HCT116 (cell line): ENCODE data around the gene GABRR2. TPM values are rescaled to one million over a fixed set of nuclear protein-coding genes. Genes with fewer than 3 reads are reported as not detected.

Source experiments
- ATAC-seq: fragments of 200-7000 bp; cut with Tn5 transposase; 2 replicates; pipeline ENCODE4 v1.9.1; 2020; ENCODE audit warnings: mild to moderate bottlenecking, moderate library complexity
- BruUV-seq: library from RNA; stranded (reverse); fragments of 400-500 nt; replicated peaks from 2 replicates; lab custom pipeline; 2021; lab: Mats Ljungman, UMichigan
- CTCF ChIA-PET: fragments of 300-600 bp; sonication (Branson Sonifier 250); formaldehyde crosslinking; loops from one replicate; lab custom pipeline; 2021; ENCODE audit warnings: antibody characterized with exemption; lab: Charles Lee
- POLR2A ChIA-PET: fragments of 300-600, 350-600 bp; sonication (Branson Sonifier 250); formaldehyde crosslinking; loops from one replicate; lab custom pipeline; 2021; ENCODE audit warnings: antibody characterized with exemption; lab: Charles Lee
- RAD21 ChIA-PET, 2 experiments: fragments of 300-600 bp; sonication (Branson Sonifier 250); formaldehyde crosslinking; loops; one replicate each; lab custom pipeline; 2023; ENCODE audit warnings: low total read pairs in 2 of 2; ENCODE audit not compliant: uncharacterized antibody in 2 of 2, unreplicated experiment in 2 of 2, low non-redundant PET in 1 of 2; lab: Charles Lee
- DNase-seq: peaks from one replicate; pipeline ENCODE4 v3.0.0-alpha.2; 2010; ENCODE audit warnings: low read depth, low spot score
- H2AFZ ChIP-seq: fragments of 200-600 bp; shearing (Covaris generic), sonication (generic); 2 replicates; pipeline ENCODE4 v1.6.1; 2017; ENCODE audit warnings: low read depth, mixed run types, mixed read lengths, antibody characterized with exemption, low read length; ENCODE audit not compliant: poor library complexity, severe bottlenecking
- H3K27ac ChIP-seq: 2 replicates; pipeline ENCODE4 v1.5.1; 2012; ENCODE audit warnings: low read depth, low read length
- H3K27me3 ChIP-seq: fragments of 200-600 bp; sonication (generic); 2 replicates; pipeline ENCODE4 v1.6.1; 2016; ENCODE audit warnings: mixed run types, low read length, mixed read lengths; ENCODE audit not compliant: insufficient read depth
- H3K36me3 ChIP-seq, 2 experiments: fragments of 200-500 bp in 1 of 2; fragments of 200-600 bp in 1 of 2; sonication (Bioruptor generic) in 1 of 2; sonication (generic) in 1 of 2; 2 replicates each; pipeline versions ENCODE4 v1.5.1 to v1.6.1; 2014 to 2016; ENCODE audit warnings: low read length in 2 of 2, inconsistent platforms in 1 of 2, mixed read lengths in 1 of 2, mixed run types in 1 of 2; ENCODE audit not compliant: insufficient read depth in 2 of 2, control insufficient read depth in 1 of 2
- H3K4me1 ChIP-seq, 2 experiments: fragments of 200-600 bp in 1 of 2; sonication (generic) in 1 of 2; 2 replicates each; pipeline versions ENCODE4 v1.5.1 to v1.6.1; 2012 to 2017; ENCODE audit warnings: low read length in 2 of 2, inconsistent platforms in 1 of 2, mild to moderate bottlenecking in 1 of 2, mixed read lengths in 1 of 2, mixed run types in 1 of 2, moderate library complexity in 1 of 2; ENCODE audit not compliant: insufficient read depth in 2 of 2, control insufficient read depth in 1 of 2
- H3K4me2 ChIP-seq: fragments of 200-600 bp; sonication (generic); 2 replicates; pipeline ENCODE4 v1.6.1; 2017; ENCODE audit warnings: mixed run types, low read length, mixed read lengths
- H3K4me3 ChIP-seq, 2 experiments: fragments of 200-600 bp in 1 of 2; sonication (generic) in 1 of 2; replicated peaks in 1 of 2; 2 replicates each; pipeline ENCODE4 v1.5.1; 2011 to 2016; ENCODE audit warnings: low read length in 2 of 2, control low read depth in 1 of 2, low read depth in 1 of 2, mild to moderate bottlenecking in 1 of 2, mixed read lengths in 1 of 2, mixed run types in 1 of 2
- H3K79me2 ChIP-seq: fragments of 200-600 bp; sonication (generic); 2 replicates; pipeline ENCODE4 v1.6.1; 2017; ENCODE audit warnings: mild to moderate bottlenecking, mixed run types, low read length, moderate library complexity, mixed read lengths; ENCODE audit not compliant: insufficient read depth
- H3K9ac ChIP-seq: fragments of 200-600 bp; sonication (generic); 2 replicates; pipeline ENCODE4 v1.6.1; 2016; ENCODE audit warnings: low read length, mixed read lengths
- H3K9me2 ChIP-seq: fragments of 200-600 bp; sonication (generic), shearing (Covaris generic); 2 replicates; pipeline ENCODE4 v1.6.1; 2017; ENCODE audit warnings: mixed run types, mild to moderate bottlenecking, moderate library complexity; ENCODE audit not compliant: insufficient read depth
- H3K9me3 ChIP-seq, 2 experiments: fragments of 200-500 bp in 1 of 2; fragments of 200-600 bp in 1 of 2; sonication (Bioruptor generic) in 1 of 2; sonication (generic) in 1 of 2; 2 replicates each; pipeline ENCODE4 v1.6.1; 2014 to 2017; ENCODE audit warnings: low read length in 2 of 2, mixed read lengths in 2 of 2, inconsistent platforms in 1 of 2, low read depth in 1 of 2, mild to moderate bottlenecking in 1 of 2, mixed run types in 1 of 2, moderate library complexity in 1 of 2; ENCODE audit not compliant: control insufficient read depth in 1 of 2, insufficient read depth in 1 of 2
- H4K20me1 ChIP-seq: fragments of 200-600 bp; sonication (generic), shearing (Covaris generic); 2 replicates; pipeline ENCODE4 v1.6.1; 2017; ENCODE audit warnings: mixed run types, mild to moderate bottlenecking, moderate library complexity; ENCODE audit not compliant: insufficient read depth
- ATF3 ChIP-seq: IDR thresholded peaks from 2 replicates; pipeline ENCODE4 v1.6.1; 2012
- CEBPB ChIP-seq: IDR thresholded peaks from 2 replicates; pipeline ENCODE4 v1.6.1; 2012; ENCODE audit warnings: low read depth
- CTCF ChIP-seq, 3 experiments: fragments of 200-600 bp in 1 of 3; sonication (generic) in 1 of 3; IDR thresholded peaks in 2 of 3; conservative IDR thresholded peaks in 1 of 3; 2 replicates each; pipeline ENCODE4 v1.5.1; 2012 to 2017; ENCODE audit warnings: low read depth in 2 of 3, low read length in 2 of 3, antibody characterized with exemption in 1 of 3, borderline replicate concordance in 1 of 3, control low read depth in 1 of 3, mild to moderate bottlenecking in 1 of 3, mixed read lengths in 1 of 3, mixed run types in 1 of 3, moderate library complexity in 1 of 3; ENCODE audit not compliant: insufficient read depth in 1 of 3
- ELF1 ChIP-seq: IDR thresholded peaks from 2 replicates; pipeline ENCODE4 v1.6.1; 2012; ENCODE audit warnings: low read depth, borderline replicate concordance
- EZH2 ChIP-seq: fragments of 200-600 bp; sonication (generic); IDR thresholded peaks from 2 replicates; pipeline ENCODE4 v1.6.1; 2017; ENCODE audit warnings: antibody characterized with exemption, mixed run types
- EZH2phosphoT487 ChIP-seq: fragments of 200-600 bp; IDR thresholded peaks from 2 replicates; pipeline ENCODE4 v1.6.1; 2018; ENCODE audit warnings: antibody characterized with exemption, borderline replicate concordance
- FOSL1 ChIP-seq: IDR thresholded peaks from 2 replicates; pipeline ENCODE4 v1.6.1; 2012; ENCODE audit warnings: low read depth
- JUND ChIP-seq: IDR thresholded peaks from 2 replicates; pipeline ENCODE4 v1.6.1; 2012
- MAX ChIP-seq: IDR thresholded peaks from 2 replicates; pipeline ENCODE4 v1.6.1; 2012
- POLR2A ChIP-seq: IDR thresholded peaks from 2 replicates; pipeline ENCODE4 v1.7.0; 2011; ENCODE audit warnings: borderline replicate concordance; ENCODE audit not compliant: insufficient read depth, insufficient read length; ENCODE audit errors: extremely low read depth
- POLR2AphosphoS5 ChIP-seq: IDR thresholded peaks from 2 replicates; pipeline ENCODE4 v1.6.1; 2011; ENCODE audit warnings: mild to moderate bottlenecking, low read depth, low read length, moderate library complexity
- REST ChIP-seq: IDR thresholded peaks from 2 replicates; pipeline ENCODE4 v1.6.1; 2012; ENCODE audit warnings: low read depth
- SIN3A ChIP-seq: IDR thresholded peaks from 2 replicates; pipeline ENCODE4 v1.6.1; 2012; ENCODE audit warnings: low read depth
- SP1 ChIP-seq: IDR thresholded peaks from 2 replicates; pipeline ENCODE4 v1.6.1; 2012; ENCODE audit warnings: low read depth
- SRF ChIP-seq: IDR thresholded peaks from 2 replicates; pipeline ENCODE4 v1.6.1; 2012; ENCODE audit warnings: low read depth
- TCF7L2 ChIP-seq: IDR thresholded peaks from 2 replicates; pipeline ENCODE4 v1.7.0; 2011; ENCODE audit warnings: borderline replicate concordance, inconsistent platforms; ENCODE audit not compliant: insufficient read depth, insufficient read length; ENCODE audit errors: extremely low read depth
- YY1 ChIP-seq: IDR thresholded peaks from 2 replicates; pipeline ENCODE4 v1.6.1; 2011; ENCODE audit warnings: low read length, low read depth, moderate library complexity, mild to moderate bottlenecking; ENCODE audit not compliant: insufficient replicate concordance; ENCODE audit errors: extremely low read depth
- ZBTB33 ChIP-seq: IDR thresholded peaks from 2 replicates; pipeline ENCODE4 v1.6.1; 2011; ENCODE audit warnings: mild to moderate bottlenecking, low read length, moderate library complexity; ENCODE audit not compliant: insufficient replicate concordance; ENCODE audit errors: extremely low read depth
- ZNF274 ChIP-seq: fragments of 200-500 bp; sonication (Bioruptor generic); IDR thresholded peaks from 2 replicates; pipeline ENCODE4 v1.6.1; 2014; ENCODE audit warnings: mild to moderate bottlenecking, low read depth, low read length, inconsistent platforms
- intact Hi-C: fragments of 100-400 bp; cut with micrococcal nuclease; formaldehyde crosslinking; loops from 2 replicates; pipeline ENCODE4 v1.10.0; 2022
- total RNA-seq: library from RNA; stranded (reverse); gene quantifications from one replicate; pipeline ENCODE4 v1.2.1, GENCODE V29; 2021; ENCODE audit not compliant: unreplicated experiment

GABRR2 gene
- total RNA-seq, 1 experiment from 2014 or later, result 0.57 TPM

GRCh38 chr6:89264296-89264695 lies 50.8 kb downstream of the GABRR2 start:
- CTCF ChIA-PET, result no interaction called here
- DNase-seq (no peak), ATAC-seq (no peak)
- no peak overlapping the region for H3K4me3 ChIP-seq
- no peak overlapping the region for H2AFZ ChIP-seq
- H3K4me1 ChIP-seq, result no peaks in the 10 kb centered on the region
- H3K27me3 ChIP-seq, result no peaks in the 10 kb centered on the region
- no peak overlapping the region for H3K27ac ChIP-seq
- BruUV-seq, result no TSS peak
- no peak for TF ChIP-seq YY1
- TF ChIP-seq SP1, result no peak
- TF ChIP-seq FOSL1, result no peak
- TF ChIP-seq SRF, result no peak
- no peak for TF ChIP-seq EZH2
- TF ChIP-seq TCF7L2, result no peak
- no peak for TF ChIP-seq CTCF (IDR thresholded peaks at IDR 0.05 in 2 of 3, conservative IDR thresholded peaks at IDR 0.05 in 1 of 3; ENCODE audit: borderline replicate concordance in 1 of 3, insufficient read depth in 1 of 3, low read depth in 2 of 3, low read length in 2 of 3)
- no peak for TF ChIP-seq POLR2AphosphoS5
- TF ChIP-seq REST, result no peak
- no peak for TF ChIP-seq CEBPB
- TF ChIP-seq EZH2phosphoT487, result no peak
- TF ChIP-seq SIN3A, result no peak
- no peak for TF ChIP-seq ZNF274
- no peak for TF ChIP-seq ZBTB33
- no peak for TF ChIP-seq ATF3
- TF ChIP-seq MAX, result no peak
- no peak for TF ChIP-seq JUND
- no peak for TF ChIP-seq ELF1
- TF ChIP-seq POLR2A, result no peak
- TF ChIP-seq, all 23 proteins: peak for 0
- intact Hi-C loops, result no loop called here
- H3K79me2 ChIP-seq, result no peaks in the 10 kb centered on the region
- ChIA-PET RAD21 (no interaction called here), POLR2A (no interaction called here)
- no peaks in the 10 kb centered on the region for H3K9me3 ChIP-seq
- no peak overlapping the region for H3K9ac ChIP-seq
- no peaks in the 10 kb centered on the region for H3K36me3 ChIP-seq
- H3K9me2 ChIP-seq, result no peaks in the 10 kb centered on the region
- no peaks in the 10 kb centered on the region for H4K20me1 ChIP-seq
- H3K4me2 ChIP-seq, result no peak overlapping the region
